H9 (cell line): ENCODE results near the gene OTX2. TPM values are rescaled to one million over a fixed set of nuclear protein-coding genes. Genes with fewer than 3 reads are reported as not detected.

Experiments
- DNase-seq: peaks from one replicate; pipeline ENCODE4 v3.0.0-alpha.2; 2017
- H2AFZ ChIP-seq: one replicate; pipeline ENCODE4 v1.6.1; 2013; ENCODE audit warnings: mild to moderate bottlenecking, low read length, control low read depth, moderate library complexity
- H2AK5ac ChIP-seq: 2 replicates; pipeline ENCODE4 v1.6.1; 2013; ENCODE audit warnings: low read length, control low read depth, mixed read lengths; ENCODE audit not compliant: insufficient read length
- H2BK120ac ChIP-seq: one replicate; pipeline ENCODE4 v1.6.1; 2013; ENCODE audit warnings: low read depth, mild to moderate bottlenecking, low read length, control low read depth, inconsistent platforms; ENCODE audit not compliant: poor library complexity, severe bottlenecking
- H2BK12ac ChIP-seq: 2 replicates; pipeline ENCODE4 v1.6.1; 2013; ENCODE audit warnings: low read length, control low read depth, mixed read lengths, low read depth; ENCODE audit not compliant: insufficient read length
- H2BK15ac ChIP-seq: 2 replicates; pipeline ENCODE4 v1.6.1; 2013; ENCODE audit warnings: low read depth, low read length, control low read depth
- H2BK20ac ChIP-seq: one replicate; pipeline ENCODE4 v1.6.1; 2013; ENCODE audit warnings: low read depth, mild to moderate bottlenecking, low read length, control low read depth, inconsistent platforms; ENCODE audit not compliant: poor library complexity, severe bottlenecking
- H2BK5ac ChIP-seq: 2 replicates; pipeline ENCODE4 v1.6.1; 2013; ENCODE audit warnings: low read length, control low read depth, mixed read lengths; ENCODE audit not compliant: insufficient read length
- H3K14ac ChIP-seq: 2 replicates; pipeline ENCODE4 v1.6.1; 2013; ENCODE audit warnings: low read length, control low read depth; ENCODE audit not compliant: insufficient read depth
- H3K18ac ChIP-seq: 2 replicates; pipeline ENCODE4 v1.6.1; 2013; ENCODE audit warnings: low read depth, mild to moderate bottlenecking, mixed read lengths, low read length, control low read depth; ENCODE audit not compliant: insufficient read length
- H3K23ac ChIP-seq: 2 replicates; pipeline ENCODE4 v1.6.1; 2013; ENCODE audit warnings: low read length, control low read depth, mixed read lengths, low read depth; ENCODE audit not compliant: insufficient read length
- H3K23me2 ChIP-seq: 2 replicates; pipeline ENCODE4 v1.6.1; 2013; ENCODE audit warnings: low read depth, mild to moderate bottlenecking, mixed read lengths, low read length, control low read depth; ENCODE audit not compliant: insufficient read length, poor library complexity, severe bottlenecking
- H3K27ac ChIP-seq: 2 replicates; pipeline ENCODE4 v1.5.1; 2013; ENCODE audit warnings: low read length, control low read depth, mixed read lengths, low read depth; ENCODE audit not compliant: insufficient read length
- H3K27me3 ChIP-seq: 2 replicates; pipeline ENCODE4 v1.6.1; 2013; ENCODE audit warnings: low read length, control low read depth, inconsistent platforms; ENCODE audit not compliant: insufficient read depth
- H3K4ac ChIP-seq: 2 replicates; pipeline ENCODE4 v1.6.1; 2013; ENCODE audit warnings: low read depth, mild to moderate bottlenecking, control low read depth, inconsistent platforms, low read length, moderate library complexity
- H3K4me1 ChIP-seq: 2 replicates; pipeline ENCODE4 v1.6.1; 2013; ENCODE audit warnings: low read length, control low read depth, inconsistent platforms; ENCODE audit not compliant: insufficient read depth
- H3K4me2 ChIP-seq: 2 replicates; pipeline ENCODE4 v1.6.1; 2013; ENCODE audit warnings: low read length, control low read depth, mixed read lengths; ENCODE audit not compliant: insufficient read length, insufficient read depth
- H3K56ac ChIP-seq: 2 replicates; pipeline ENCODE4 v1.6.1; 2013; ENCODE audit warnings: low read depth, mild to moderate bottlenecking, mixed read lengths, low read length, control low read depth; ENCODE audit not compliant: insufficient read length
- H3K79me1 ChIP-seq: 2 replicates; pipeline ENCODE4 v1.6.1; 2013; ENCODE audit warnings: low read depth, mild to moderate bottlenecking, moderate library complexity, low read length, control low read depth, inconsistent platforms; ENCODE audit not compliant: insufficient read depth, poor library complexity, severe bottlenecking
- H3K79me2 ChIP-seq: 2 replicates; pipeline ENCODE4 v1.6.1; 2013; ENCODE audit warnings: low read length, control low read depth, inconsistent platforms; ENCODE audit not compliant: insufficient read depth
- H3K9ac ChIP-seq: 2 replicates; pipeline ENCODE4 v1.6.1; 2013; ENCODE audit warnings: low read length, control low read depth, mixed read lengths; ENCODE audit not compliant: insufficient read length; ENCODE audit errors: extremely low read depth
- H3K9me3 ChIP-seq: one replicate; pipeline ENCODE4 v1.6.1; 2013; ENCODE audit warnings: low read depth, low read length, inconsistent platforms; ENCODE audit not compliant: control insufficient read depth
- H3T11ph ChIP-seq: one replicate; pipeline ENCODE4 v1.6.1; 2013; ENCODE audit warnings: mild to moderate bottlenecking, low read length, control low read depth, inconsistent platforms
- H4K20me1 ChIP-seq: one replicate; pipeline ENCODE4 v1.6.1; 2013; ENCODE audit not compliant: control insufficient read depth, insufficient read length, insufficient read depth
- H4K5ac ChIP-seq: 2 replicates; pipeline ENCODE4 v1.6.1; 2013; ENCODE audit warnings: low read depth, mild to moderate bottlenecking, mixed read lengths, low read length, control low read depth; ENCODE audit not compliant: insufficient read length
- H4K8ac ChIP-seq: replicated peaks from 2 replicates; pipeline ENCODE4 v1.6.1; 2013; ENCODE audit warnings: low read length, control low read depth, mixed read lengths, low read depth; ENCODE audit not compliant: insufficient read length
- H4K91ac ChIP-seq: 2 replicates; pipeline ENCODE4 v1.6.1; 2013; ENCODE audit warnings: low read depth, mild to moderate bottlenecking, moderate library complexity, mixed read lengths, low read length, control low read depth; ENCODE audit not compliant: insufficient read length
- H3K27ac Mint-ChIP-seq, 3 experiments: 2 replicates in 2 of 3; 3 replicates in 1 of 3; pipeline ENCODE4 v1.8.0; 2020 to 2021; ENCODE audit warnings: mixed read lengths in 3 of 3, mild to moderate bottlenecking in 1 of 3, moderate library complexity in 1 of 3
- H3K27me3 Mint-ChIP-seq: 2 replicates; pipeline ENCODE4 v1.8.0; 2021; ENCODE audit warnings: low read depth, mild to moderate bottlenecking, moderate library complexity, mixed read lengths
- H3K36me3 Mint-ChIP-seq, 3 experiments: 2 replicates in 2 of 3; 3 replicates in 1 of 3; pipeline ENCODE4 v1.8.0; 2020 to 2021; ENCODE audit warnings: low read depth in 3 of 3, mixed read lengths in 3 of 3; ENCODE audit not compliant: insufficient read depth in 1 of 3
- H3K4me1 Mint-ChIP-seq, 2 experiments: 2 replicates each; pipeline ENCODE4 v1.8.0; 2020; ENCODE audit warnings: mixed read lengths in 2 of 2
- H3K4me3 Mint-ChIP-seq, 2 experiments: 2 replicates in 1 of 2; 3 replicates in 1 of 2; pipeline ENCODE4 v1.8.0; 2020 to 2021; ENCODE audit warnings: mild to moderate bottlenecking in 2 of 2, mixed read lengths in 2 of 2, moderate library complexity in 1 of 2
- H3K9me3 Mint-ChIP-seq, 2 experiments: 2 replicates in 1 of 2; 3 replicates in 1 of 2; pipeline ENCODE4 v1.8.0; 2020; ENCODE audit warnings: mild to moderate bottlenecking in 2 of 2, mixed read lengths in 2 of 2, moderate library complexity in 1 of 2
- WGBS: extraction: QIAGEN DNeasy Blood & Tissue Kit; methylation state at CpG from one replicate; pipeline ENCODE4 v1.1.7; 2013; ENCODE audit warnings: missing lambda C conversion rate, low lambda C conversion rate, mixed read lengths; ENCODE audit not compliant: insufficient read length; ENCODE audit errors: extremely low coverage; 5-methylcytosine and 5-hydroxymethylcytosine counted together
- total RNA-seq: library from RNA; stranded (reverse); gene quantifications from 2 replicates; pipeline ENCODE4 v1.2.1, GENCODE V29; 2021
- TF ChIP-seq, protein P1 (sequence below): fragments of 200-600 bp; sonication (generic); conservative IDR thresholded peaks from 3 replicates; pipeline ENCODE4 v1.8.0; 2021; ENCODE audit warnings: antibody characterized with exemption, mild to moderate bottlenecking

Gene OTX2
- total RNA-seq, 1 experiment from 2014 or later, result 193 TPM

DNA sequence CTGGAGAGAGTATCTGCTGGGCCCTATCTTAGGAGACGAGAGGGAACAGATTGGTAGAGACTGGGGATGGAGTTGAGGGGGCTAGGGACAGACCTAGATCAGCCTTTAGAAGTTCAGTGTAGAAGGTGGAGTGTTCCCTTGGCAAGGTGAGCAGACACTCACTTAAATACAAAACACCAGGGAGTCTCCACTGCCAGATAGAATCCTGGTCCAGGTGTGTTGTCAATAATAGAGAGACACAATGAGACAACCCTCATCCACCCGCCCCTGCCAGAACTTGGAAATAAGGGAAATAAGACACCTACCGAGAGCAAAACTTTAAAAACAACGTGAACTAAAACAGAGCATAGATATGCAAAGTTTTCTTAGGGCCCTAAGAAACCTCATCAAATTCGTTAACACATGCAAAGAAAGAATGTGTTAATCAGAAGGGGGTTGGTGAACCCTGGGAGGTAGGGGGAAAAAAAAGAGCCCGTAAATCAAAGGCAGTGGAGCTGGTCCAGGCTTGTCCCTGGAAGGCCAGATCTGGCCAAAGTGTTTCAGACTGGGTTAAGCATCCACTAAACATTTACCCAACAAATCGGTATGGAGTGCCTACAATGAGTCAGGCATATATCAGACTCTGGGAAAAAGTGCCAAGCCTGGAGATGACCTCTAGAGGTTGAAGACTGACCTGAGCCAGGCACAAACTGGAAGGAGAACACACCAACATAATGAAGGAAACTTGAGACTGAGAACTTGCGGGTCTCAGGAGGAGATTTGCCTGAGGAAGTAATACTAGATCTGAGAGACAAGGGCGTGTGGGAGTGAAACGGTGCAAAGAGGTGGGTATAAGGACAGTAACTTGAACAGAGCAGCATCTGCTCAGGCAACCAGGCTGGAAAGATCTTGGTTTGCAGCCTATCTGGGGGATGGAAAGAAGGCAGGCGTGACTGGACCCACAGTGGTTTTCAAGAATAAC lies 37.0 kb upstream of the OTX2 start:
- Mint-ChIP-seq H3K4me1 (peaks cover 63 to 68% of the 10 kb centered on the region in 2 experiments), H3K4me3 (peak overlapping the region; percentile 4 to 25; a peak in 4 of 5 replicates), H3K27me3 (peaks cover 84% of the 10 kb centered on the region), H3K27ac (peak overlapping the region; percentile 59 to 88 (median 68); a peak in 6 of 7 replicates), H3K36me3 (peaks cover 1 to 8% (median 3%) of the 10 kb centered on the region in 3 experiments; a peak in 5 of 7 replicates), H3K9me3 (peaks cover 0 to 4% of the 10 kb centered on the region in 2 experiments; a peak in 2 of 5 replicates)
- Histone ChIP-seq H2BK120ac (no peak overlapping the region), H3K27ac (no peak overlapping the region), H3K18ac (peak overlapping the region; percentile 6), H2AFZ (no peak overlapping the region), H3K56ac (no peak overlapping the region), H3K4me1 (peaks cover 16% of the 10 kb centered on the region), H3K79me2 (no peaks in the 10 kb centered on the region), H3K9ac (no peak overlapping the region), H3K79me1 (no peaks in the 10 kb centered on the region), H4K5ac (no peak overlapping the region), H3K4ac (no peak overlapping the region), H3K23ac (no peak overlapping the region), H3K4me2 (peak overlapping the region; percentile 48), H2BK20ac (no peak overlapping the region), H2BK12ac (peak overlapping the region; percentile 83), H2BK15ac (no peak overlapping the region), H3K9me3 (no peaks in the 10 kb centered on the region), H3T11ph (no peak overlapping the region), H3K27me3 (peaks cover 59% of the 10 kb centered on the region), H2BK5ac (no peak overlapping the region), H4K8ac (no peak overlapping the region), H4K91ac (no peak overlapping the region), H4K20me1 (no peaks in the 10 kb centered on the region), H3K14ac (peak overlapping the region; percentile 72; the same call in 1 of the 2 replicates), H2AK5ac (no peak overlapping the region), H3K23me2 (no peaks in the 10 kb centered on the region)
- TF ChIP-seq, protein P1, sequence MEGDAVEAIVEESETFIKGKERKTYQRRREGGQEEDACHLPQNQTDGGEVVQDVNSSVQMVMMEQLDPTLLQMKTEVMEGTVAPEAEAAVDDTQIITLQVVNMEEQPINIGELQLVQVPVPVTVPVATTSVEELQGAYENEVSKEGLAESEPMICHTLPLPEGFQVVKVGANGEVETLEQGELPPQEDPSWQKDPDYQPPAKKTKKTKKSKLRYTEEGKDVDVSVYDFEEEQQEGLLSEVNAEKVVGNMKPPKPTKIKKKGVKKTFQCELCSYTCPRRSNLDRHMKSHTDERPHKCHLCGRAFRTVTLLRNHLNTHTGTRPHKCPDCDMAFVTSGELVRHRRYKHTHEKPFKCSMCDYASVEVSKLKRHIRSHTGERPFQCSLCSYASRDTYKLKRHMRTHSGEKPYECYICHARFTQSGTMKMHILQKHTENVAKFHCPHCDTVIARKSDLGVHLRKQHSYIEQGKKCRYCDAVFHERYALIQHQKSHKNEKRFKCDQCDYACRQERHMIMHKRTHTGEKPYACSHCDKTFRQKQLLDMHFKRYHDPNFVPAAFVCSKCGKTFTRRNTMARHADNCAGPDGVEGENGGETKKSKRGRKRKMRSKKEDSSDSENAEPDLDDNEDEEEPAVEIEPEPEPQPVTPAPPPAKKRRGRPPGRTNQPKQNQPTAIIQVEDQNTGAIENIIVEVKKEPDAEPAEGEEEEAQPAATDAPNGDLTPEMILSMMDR, result no peak; the same call in 2 of the 3 replicates
- no CpG with 5 or more reads among the region's 11 CpGs for WGBS
- DNase-seq, result peak; percentile 78
